GM12801 (cell line): ENCODE data around the gene ISYNA1.

Source experiments
- TF ChIP-seq, protein P1 (sequence below): IDR thresholded peaks from one replicate; pipeline ENCODE4 v1.5.1; 2011; ENCODE audit warnings: control low read depth; ENCODE audit not compliant: insufficient read length; ENCODE audit errors: extremely low read depth

ISYNA1 gene

DNA sequence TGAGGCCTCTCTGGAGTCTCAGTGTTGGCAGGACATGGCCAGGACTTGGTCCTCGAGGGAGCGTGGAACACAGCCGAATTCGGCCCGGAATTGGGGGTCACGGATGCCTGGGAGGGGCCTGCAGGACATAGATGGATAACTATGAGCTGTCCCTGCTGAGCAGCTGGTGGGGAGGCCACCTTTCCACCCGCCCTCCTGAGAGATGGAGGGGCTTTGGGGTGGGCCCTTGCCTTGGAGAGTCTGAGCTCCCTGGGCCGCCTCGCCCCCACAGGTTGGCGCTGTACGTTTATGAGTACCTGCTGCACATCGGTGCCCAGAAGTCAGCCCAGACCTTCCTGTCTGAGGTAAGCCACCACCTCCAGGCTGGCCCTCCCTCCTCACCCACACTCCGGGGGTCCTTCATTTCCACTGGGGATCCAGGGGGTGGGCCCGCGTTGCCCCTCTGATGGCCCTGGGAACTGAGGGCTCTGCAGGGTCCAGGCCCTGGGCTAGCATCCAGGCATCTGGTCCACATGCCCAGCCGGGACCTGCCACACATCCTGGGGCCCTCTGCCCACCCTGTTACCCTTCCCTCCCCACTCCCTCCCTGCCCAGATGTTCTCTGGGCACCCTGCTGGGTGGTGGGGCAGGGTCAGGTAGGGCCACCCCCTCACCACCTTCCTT is 10.7 kb downstream of the ISYNA1 start:
- TF ChIP-seq, protein P1, sequence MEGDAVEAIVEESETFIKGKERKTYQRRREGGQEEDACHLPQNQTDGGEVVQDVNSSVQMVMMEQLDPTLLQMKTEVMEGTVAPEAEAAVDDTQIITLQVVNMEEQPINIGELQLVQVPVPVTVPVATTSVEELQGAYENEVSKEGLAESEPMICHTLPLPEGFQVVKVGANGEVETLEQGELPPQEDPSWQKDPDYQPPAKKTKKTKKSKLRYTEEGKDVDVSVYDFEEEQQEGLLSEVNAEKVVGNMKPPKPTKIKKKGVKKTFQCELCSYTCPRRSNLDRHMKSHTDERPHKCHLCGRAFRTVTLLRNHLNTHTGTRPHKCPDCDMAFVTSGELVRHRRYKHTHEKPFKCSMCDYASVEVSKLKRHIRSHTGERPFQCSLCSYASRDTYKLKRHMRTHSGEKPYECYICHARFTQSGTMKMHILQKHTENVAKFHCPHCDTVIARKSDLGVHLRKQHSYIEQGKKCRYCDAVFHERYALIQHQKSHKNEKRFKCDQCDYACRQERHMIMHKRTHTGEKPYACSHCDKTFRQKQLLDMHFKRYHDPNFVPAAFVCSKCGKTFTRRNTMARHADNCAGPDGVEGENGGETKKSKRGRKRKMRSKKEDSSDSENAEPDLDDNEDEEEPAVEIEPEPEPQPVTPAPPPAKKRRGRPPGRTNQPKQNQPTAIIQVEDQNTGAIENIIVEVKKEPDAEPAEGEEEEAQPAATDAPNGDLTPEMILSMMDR, result no peak

DNA sequence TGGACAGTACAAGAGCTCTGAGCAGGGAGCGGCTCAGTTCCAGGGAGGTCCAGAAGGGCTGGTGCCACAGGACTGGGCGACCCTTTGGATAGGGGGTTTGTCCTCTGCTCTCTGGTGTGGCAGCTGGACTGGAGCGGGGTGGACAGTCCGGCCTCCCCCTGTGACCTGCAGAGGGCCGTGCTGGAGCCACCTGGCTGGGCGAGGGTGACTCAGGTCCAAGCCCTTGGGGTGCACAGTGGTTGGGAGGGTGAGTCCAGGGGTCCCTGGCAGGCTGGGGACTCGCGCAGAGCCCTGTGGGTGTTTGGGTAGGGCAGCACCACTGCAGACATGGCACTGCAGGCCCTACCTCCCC is 11.5 kb downstream of the ISYNA1 start:
- TF ChIP-seq, protein P1, result no peak

DNA sequence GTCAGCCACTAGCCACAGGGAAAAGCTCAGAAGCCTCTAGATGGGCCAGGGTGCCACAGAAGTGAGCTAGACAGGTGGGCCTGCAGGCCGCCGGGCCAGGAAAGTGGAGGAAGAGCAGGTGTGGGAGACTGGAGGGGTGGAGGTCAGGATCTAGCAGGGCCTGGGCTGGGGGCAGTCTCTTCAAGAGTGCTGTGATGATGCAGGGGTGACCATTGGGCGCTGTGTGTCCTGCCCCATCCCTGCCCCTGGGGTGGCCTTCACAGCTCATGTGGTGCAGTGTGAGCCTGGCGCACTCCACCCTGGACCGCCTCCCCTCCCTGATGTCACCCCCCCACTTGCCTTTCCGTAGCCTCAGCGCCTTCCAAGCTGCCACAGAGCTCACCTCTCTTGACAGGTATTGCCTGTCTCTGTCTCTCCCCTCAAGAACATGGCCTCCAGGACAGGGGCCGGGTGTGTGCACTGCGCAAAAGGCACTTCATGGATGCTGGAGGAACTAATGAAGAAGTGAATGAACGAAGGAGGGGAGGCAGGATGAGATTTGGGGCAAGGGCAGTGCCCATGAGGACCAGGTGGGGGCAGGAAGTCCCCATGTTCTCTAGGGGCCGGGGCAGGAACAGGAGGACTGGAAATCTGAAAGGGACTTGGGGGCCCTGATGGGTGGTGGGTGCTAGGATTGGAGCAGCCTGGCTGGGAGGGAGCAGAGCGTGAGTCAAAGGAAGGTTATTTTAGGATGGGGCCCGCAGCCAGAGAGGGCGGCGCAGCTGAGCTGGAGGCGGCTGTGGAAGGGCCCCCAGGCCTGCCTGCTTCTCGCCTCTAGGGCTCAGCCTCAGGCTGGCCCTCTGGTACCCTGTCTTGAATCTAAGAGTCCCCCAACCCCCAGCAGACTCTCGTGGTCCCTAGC is 12.2 kb downstream of the ISYNA1 start:
- TF ChIP-seq, protein P1, result no peak

DNA sequence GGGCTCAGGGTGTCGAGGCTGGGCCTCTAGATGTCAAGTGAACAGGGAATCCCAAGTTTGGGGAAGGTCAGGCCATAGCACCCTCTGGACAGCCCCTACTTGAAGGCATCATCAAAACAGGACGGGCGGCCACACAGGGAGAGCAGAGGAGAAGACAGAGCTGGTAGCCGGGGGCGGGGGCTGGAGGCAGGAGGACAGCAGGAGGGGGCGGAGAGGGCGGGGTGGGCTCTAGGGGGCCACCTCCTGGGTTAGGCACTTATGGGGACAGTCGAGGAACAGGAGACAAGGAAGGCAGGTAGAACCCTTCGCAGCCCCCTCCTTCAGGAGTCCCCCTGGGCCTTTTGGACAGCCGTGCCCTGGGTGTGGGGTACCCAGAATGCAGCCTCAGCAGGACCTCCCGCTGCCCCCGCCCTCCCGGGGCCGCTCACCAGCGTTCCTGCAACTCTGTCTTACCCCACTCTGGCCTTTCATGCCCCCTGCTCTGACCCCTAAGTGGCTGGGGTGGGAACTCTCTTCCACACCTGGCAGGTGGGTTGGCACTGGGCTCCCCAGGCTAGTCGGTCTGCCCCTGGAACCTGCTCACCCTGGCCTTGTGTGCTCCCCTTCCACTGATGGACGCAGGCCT is 12.9 kb downstream of the ISYNA1 start:
- TF ChIP-seq, protein P1, result no peak

DNA sequence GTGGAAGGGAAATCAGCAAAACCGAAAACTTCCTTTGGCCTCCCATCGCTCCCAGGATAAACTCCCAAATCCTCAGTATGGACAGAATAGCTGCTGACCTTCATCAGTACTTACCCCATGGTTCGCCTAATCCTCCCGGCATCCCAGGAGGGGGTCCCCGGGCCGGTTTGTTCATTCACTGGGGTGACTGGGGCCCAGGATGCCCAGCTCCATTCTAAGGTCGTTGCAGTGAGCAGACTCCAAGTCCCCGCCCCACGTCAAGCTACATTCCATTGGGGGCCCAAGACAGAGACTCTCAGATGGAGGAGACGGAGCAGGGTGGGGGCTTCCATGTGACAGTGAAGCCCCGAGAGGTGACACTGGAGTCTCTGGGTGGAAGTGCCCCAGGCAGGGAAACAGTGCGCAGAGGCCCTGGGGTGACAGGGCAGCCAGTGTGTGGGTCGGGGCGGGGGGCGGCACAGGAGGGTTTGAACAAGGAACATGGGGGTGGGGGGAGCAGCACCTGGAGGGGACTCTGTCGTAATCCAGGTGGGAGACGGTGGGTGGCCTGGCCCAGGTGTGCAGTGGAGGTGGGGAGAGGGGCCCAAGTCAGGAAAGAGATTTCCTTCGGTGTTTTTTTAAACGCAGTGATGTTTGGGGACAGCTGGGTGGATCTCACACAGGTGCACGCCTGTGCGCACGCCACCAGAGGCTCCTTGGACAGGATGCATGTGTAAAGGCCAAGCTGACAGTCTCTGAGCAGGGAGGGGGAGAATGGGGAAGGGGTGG is 13.6 kb downstream of the ISYNA1 start:
- TF ChIP-seq, protein P1, result no peak

DNA sequence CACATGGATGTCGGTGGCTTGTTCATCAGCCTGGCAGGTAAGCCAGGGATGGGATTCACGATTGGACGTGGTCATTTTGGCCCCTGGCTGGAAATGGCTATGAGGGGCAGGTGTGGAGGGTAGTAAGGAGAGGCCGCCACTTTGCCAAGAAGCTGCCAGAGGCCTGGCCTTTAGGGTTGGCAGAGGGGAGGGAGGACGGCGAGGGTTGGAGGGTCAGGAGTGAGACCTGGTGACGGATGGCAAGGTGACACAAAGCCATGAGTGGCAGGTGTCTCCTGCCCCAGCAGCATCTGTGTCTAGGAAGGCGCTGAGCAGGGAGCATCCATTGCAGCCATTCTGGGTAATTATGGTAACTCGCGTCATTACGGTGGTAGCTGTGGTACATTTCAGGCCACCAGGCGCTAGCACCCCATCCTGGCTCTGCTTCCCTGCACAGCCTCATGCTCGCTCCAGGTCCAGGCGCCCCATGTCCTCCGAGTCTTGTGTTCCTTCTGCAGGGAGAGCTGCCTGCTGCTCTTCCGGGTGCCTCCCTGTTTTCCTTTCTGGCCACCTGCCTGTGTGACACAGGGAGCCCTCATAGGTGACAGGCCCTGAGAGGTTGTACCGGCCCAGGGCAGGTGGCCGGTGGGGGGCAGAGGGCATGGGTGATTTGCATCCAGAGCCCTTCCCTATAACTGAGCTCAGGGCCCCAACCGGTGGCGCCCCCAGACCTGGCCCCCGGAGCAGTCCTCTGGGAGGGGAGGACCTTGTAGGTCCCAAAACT is 14.5 kb downstream of the ISYNA1 start:
- TF ChIP-seq, protein P1, result no peak
